Measurements from ENCODE around the gene GABARAPL1.
"Not testable (repeated sequence)": the region's sequence is repeated elsewhere in the genome, so short reads cannot be mapped to it uniquely, and the experiment has no call there.

GABARAPL1 gene

DNA sequence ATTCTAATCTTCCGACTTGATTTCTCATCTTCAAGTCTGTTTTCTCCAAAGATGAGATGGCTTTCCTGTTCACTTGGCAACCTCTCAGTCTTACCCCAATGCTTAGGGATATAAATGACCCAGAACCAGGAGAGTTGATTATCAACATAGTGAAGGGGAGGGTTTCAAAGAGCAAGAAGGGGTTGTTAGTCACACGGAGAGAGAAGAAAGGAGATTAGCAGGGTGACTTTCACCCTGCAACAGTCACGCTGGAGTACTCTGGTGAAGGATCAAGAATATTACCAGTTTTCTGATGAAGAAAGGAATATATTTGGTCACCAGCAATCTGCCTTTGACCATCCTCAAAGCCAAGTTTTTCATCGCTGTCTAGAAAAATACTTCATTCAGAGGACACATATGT, 33.9 kb upstream of the GABARAPL1 start, which contains the start of gene TMEM52B:
TSS of gene TMEM52B (plus strand) at position 212 of the 400 bp plus-strand sequence. CDS start 543 bp downstream, outside the sequence.
- DNase-seq (ENCODE audit: insufficient read length, low spot score) (no peak), FAIRE-seq (no peak)
- TF ChIP-seq POU2F2 (IDR thresholded peaks at IDR 0.05; ENCODE audit: low read depth, low read length) = no peak
- TF ChIP-seq POLR2A (IDR thresholded peaks at IDR 0.05; ENCODE audit: low read depth, low read length) = no peak
- TF ChIP-seq PAX5 (IDR thresholded peaks at IDR 0.05; ENCODE audit: insufficient read depth, low read length, severe bottlenecking) = no peak
- no peak for TF ChIP-seq SPI1 (IDR thresholded peaks at IDR 0.05; ENCODE audit: low read depth, low read length)
- no peak for TF ChIP-seq TAF1 (IDR thresholded peaks at IDR 0.05; ENCODE audit: low read depth, low read length)
- TF ChIP-seq POLR2AphosphoS5 (IDR thresholded peaks at IDR 0.05; ENCODE audit: low read depth, low read length) = no peak

DNA sequence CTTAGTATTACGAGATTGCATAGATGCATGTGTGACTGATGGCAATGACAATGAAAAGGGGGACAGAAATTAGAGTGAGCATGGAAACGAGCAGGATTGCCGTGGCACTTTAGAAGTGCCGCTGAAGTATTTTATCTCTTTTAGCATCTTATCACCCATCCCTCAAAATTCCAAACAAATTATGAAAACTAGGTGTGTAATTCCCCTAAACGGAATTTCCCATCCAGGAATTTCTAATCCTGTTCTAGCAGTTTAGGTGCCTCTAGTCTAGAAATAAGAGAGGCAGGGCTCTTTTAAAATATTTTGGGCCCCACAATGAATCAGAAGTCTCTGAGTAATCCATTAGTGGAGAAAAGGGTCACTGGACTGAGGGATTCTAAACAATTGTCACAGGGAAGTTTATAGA, 32.9 kb upstream of the GABARAPL1 start:
- no peak for TF ChIP-seq SPI1 (IDR thresholded peaks at IDR 0.05; ENCODE audit: low read depth, low read length)
- TF ChIP-seq PAX5 (IDR thresholded peaks at IDR 0.05; ENCODE audit: insufficient read depth, low read length, severe bottlenecking) = no peak
- TF ChIP-seq POU2F2 (IDR thresholded peaks at IDR 0.05; ENCODE audit: low read depth, low read length) = no peak
- no peak for TF ChIP-seq TAF1 (IDR thresholded peaks at IDR 0.05; ENCODE audit: low read depth, low read length)
- TF ChIP-seq POLR2AphosphoS5 (IDR thresholded peaks at IDR 0.05; ENCODE audit: low read depth, low read length) = no peak
- TF ChIP-seq POLR2A (IDR thresholded peaks at IDR 0.05; ENCODE audit: low read depth, low read length) = no peak
- DNase-seq (ENCODE audit: insufficient read length, low spot score) (no peak), FAIRE-seq (no peak)

DNA sequence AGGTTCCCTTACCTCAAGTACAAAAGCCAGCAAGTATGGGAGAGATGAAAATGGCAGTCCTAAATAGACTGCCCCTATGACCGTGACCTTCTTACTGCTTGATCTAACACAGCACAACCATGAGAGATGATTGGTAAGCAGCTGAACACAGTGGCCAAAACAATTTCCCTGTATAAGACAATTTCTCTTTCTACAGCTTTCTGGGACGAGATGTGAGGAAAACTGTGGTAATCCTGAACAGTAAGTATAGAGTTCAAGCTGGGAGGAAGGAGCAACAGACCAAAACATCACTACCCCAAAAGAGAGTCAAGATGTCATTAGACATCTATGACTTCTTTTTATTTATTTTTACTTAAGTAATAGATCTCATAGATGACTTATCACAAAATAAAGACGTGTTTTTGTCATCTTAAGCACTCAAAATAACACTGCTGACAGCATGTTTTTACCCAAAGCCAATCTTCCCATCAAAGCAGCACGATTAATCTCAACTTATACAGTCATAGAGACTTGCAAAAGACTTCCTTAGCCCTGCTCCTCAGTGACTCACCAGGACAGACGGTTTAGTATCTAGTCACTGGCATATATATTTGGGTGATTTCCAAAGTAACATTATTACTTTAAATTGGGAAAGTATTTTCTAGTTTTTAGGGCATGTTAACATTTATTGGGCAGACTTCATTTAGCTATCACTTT, 30.2 kb upstream of the GABARAPL1 start:
- no peak for DNase-seq (ENCODE audit: insufficient read length, low spot score)
- no peak for FAIRE-seq
- no peak for TF ChIP-seq SPI1 (IDR thresholded peaks at IDR 0.05; ENCODE audit: low read depth, low read length)
- TF ChIP-seq PAX5 (IDR thresholded peaks at IDR 0.05; ENCODE audit: insufficient read depth, low read length, severe bottlenecking) = no peak
- TF ChIP-seq POU2F2 (IDR thresholded peaks at IDR 0.05; ENCODE audit: low read depth, low read length) = no peak
- TF ChIP-seq POLR2A (IDR thresholded peaks at IDR 0.05; ENCODE audit: low read depth, low read length) = no peak

- FAIRE-seq (no peak), DNase-seq (ENCODE audit: insufficient read length, low spot score) (no peak)
- no peak for TF ChIP-seq TAF1 (IDR thresholded peaks at IDR 0.05; ENCODE audit: low read depth, low read length)
- no peak for TF ChIP-seq POLR2A (IDR thresholded peaks at IDR 0.05; ENCODE audit: low read depth, low read length)
- no peak for TF ChIP-seq SPI1 (IDR thresholded peaks at IDR 0.05; ENCODE audit: low read depth, low read length)
- no peak for TF ChIP-seq POLR2AphosphoS5 (IDR thresholded peaks at IDR 0.05; ENCODE audit: low read depth, low read length)
- TF ChIP-seq POU2F2 (IDR thresholded peaks at IDR 0.05; ENCODE audit: low read depth, low read length) = no peak
- TF ChIP-seq PAX5 (IDR thresholded peaks at IDR 0.05; ENCODE audit: insufficient read depth, low read length, severe bottlenecking) = no peak
Measured at GRCh38 chr12:10184261-10184843, 28.3 kb upstream of the GABARAPL1 start.

DNA sequence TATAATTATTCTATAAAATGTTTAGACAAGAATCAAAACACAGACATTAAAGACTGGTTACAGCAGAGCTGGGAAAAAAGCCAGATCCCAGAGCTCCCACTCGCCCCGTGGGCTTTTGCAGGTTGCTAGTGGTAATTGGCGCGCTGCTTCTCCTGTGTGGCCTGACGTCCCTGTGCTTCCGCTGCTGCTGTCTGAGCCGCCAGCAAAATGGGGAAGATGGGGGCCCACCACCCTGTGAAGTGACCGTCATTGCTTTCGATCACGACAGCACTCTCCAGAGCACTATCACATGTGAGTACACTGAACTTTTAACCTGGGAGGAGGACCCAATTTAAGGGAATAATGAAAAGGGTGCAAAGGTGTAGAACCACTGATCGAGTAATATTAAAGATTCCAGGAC, 26.4 kb upstream of the GABARAPL1 start:
- TF ChIP-seq POLR2AphosphoS5 (IDR thresholded peaks at IDR 0.05; ENCODE audit: low read depth, low read length) (no peak), POLR2A (IDR thresholded peaks at IDR 0.05; ENCODE audit: low read depth, low read length) (no peak)
- DNase-seq (ENCODE audit: insufficient read length, low spot score) (no peak), FAIRE-seq (no peak)

GRCh38 chr12:10186958-10187357, 25.7 kb upstream of the GABARAPL1 start:
- not testable (repeated sequence) for FAIRE-seq; DNase-seq (ENCODE audit: insufficient read length, low spot score)

GRCh38 chr12:10189653-10190052, 23.0 kb upstream of the GABARAPL1 start:
- no peak for DNase-seq (ENCODE audit: insufficient read length, low spot score)
- no peak for FAIRE-seq
- TF ChIP-seq SPI1 (IDR thresholded peaks at IDR 0.05; ENCODE audit: low read depth, low read length) (no peak), POLR2A (IDR thresholded peaks at IDR 0.05; ENCODE audit: low read depth, low read length) (no peak), PAX5 (IDR thresholded peaks at IDR 0.05; ENCODE audit: insufficient read depth, low read length, severe bottlenecking) (no peak), POU2F2 (IDR thresholded peaks at IDR 0.05; ENCODE audit: low read depth, low read length) (no peak)

- FAIRE-seq (peak; percentile 92), DNase-seq (ENCODE audit: insufficient read length, low spot score) (peak; percentile 47)
- TF ChIP-seq PAX5 (IDR thresholded peaks at IDR 0.05; ENCODE audit: insufficient read depth, low read length, severe bottlenecking) (no peak), TAF1 (IDR thresholded peaks at IDR 0.05; ENCODE audit: low read depth, low read length) (no peak), POLR2A (IDR thresholded peaks at IDR 0.05; ENCODE audit: low read depth, low read length) (no peak)
Measured at GRCh38 chr12:10190558-10191388, 21.9 kb upstream of the GABARAPL1 start.

- no peak for FAIRE-seq
- TF ChIP-seq POU2F2 (IDR thresholded peaks at IDR 0.05; ENCODE audit: low read depth, low read length) (no peak), POLR2A (IDR thresholded peaks at IDR 0.05; ENCODE audit: low read depth, low read length) (no peak), TAF1 (IDR thresholded peaks at IDR 0.05; ENCODE audit: low read depth, low read length) (no peak), SPI1 (IDR thresholded peaks at IDR 0.05; ENCODE audit: low read depth, low read length) (no peak), PAX5 (IDR thresholded peaks at IDR 0.05; ENCODE audit: insufficient read depth, low read length, severe bottlenecking) (no peak), POLR2AphosphoS5 (IDR thresholded peaks at IDR 0.05; ENCODE audit: low read depth, low read length) (no peak)
- DNase-seq (ENCODE audit: insufficient read length, low spot score) = no peak
Measured at GRCh38 chr12:10191865-10192264, 20.8 kb upstream of the GABARAPL1 start.

DNA sequence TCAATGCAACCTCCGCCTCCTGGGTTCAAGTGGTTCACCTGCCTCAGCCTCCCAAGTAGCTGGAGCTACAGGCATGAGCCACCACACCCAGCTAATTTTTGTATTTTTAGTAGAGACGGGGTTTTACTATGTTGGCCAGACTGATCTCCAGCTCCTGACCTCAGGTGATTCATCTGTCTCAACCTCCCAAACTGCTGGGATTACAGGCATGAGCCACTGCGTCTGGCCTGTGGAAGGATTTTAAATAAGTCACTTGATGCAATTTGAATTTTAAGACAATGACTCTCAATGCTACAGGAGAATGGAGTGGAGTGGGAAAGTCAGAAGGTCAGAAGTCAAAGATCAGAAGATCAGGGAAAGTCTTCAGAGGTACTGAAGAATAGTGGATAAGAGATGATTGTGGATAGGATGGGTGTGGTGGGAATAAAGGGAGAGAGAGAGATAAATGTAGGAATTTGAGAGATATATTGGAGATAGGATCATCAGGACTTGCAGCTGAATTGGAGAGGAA, 18.5 kb upstream of the GABARAPL1 start:
- DNase-seq (ENCODE audit: insufficient read length, low spot score) = no peak
- no peak for FAIRE-seq
- TF ChIP-seq SPI1 (IDR thresholded peaks at IDR 0.05; ENCODE audit: low read depth, low read length) = no peak
